HepG2 (cell line): ENCODE results near the gene ADAMTS17. TPM values are rescaled to one million over a fixed set of nuclear protein-coding genes. Genes with fewer than 3 reads are reported as not detected.

Experiments
- ATAC-seq: fragments of 200-7000 bp; cut with Tn5 transposase; 3 replicates; pipeline ENCODE4 v1.9.1; 2020; ENCODE audit warnings: mild to moderate bottlenecking, moderate library complexity
- BruUV-seq: library from RNA; stranded (reverse); fragments of 400-500 nt; replicated peaks from 2 replicates; lab custom pipeline; 2021; lab: Mats Ljungman, UMichigan
- CTCF ChIA-PET: fragments of 300-600 bp; formaldehyde crosslinking; extraction: SDS; loops from one replicate; lab custom pipeline; 2021; ENCODE audit warnings: low total read pairs, inconsistent platforms, low intra/inter-chr PET ratio; lab: Yijun Ruan, JAX
- POLR2A ChIA-PET: fragments of 350-600 bp; sonication (Branson Sonifier 250); formaldehyde crosslinking; loops from one replicate; lab custom pipeline; 2020; ENCODE audit warnings: antibody characterized with exemption, inconsistent platforms; lab: Yijun Ruan, JAX
- DNase-seq: peaks from one replicate; pipeline ENCODE4 v3.0.0-alpha.2; 2015; ENCODE audit warnings: low spot score
- FAIRE-seq: peaks from 3 replicates; lab custom pipeline; 2011; peaks lifted over from hg19 to GRCh38; lab: Jason Lieb, UNC
- H2AFZ ChIP-seq: one replicate; pipeline ENCODE4 v1.6.1; 2011; ENCODE audit warnings: low read length, inconsistent platforms
- H3K27ac ChIP-seq: fragments of 300-600 bp; 3 replicates; pipeline ENCODE4 v1.8.0; 2011; ENCODE audit warnings: mixed run types, mild to moderate bottlenecking, mixed read lengths, low read length, inconsistent platforms; ENCODE audit not compliant: insufficient read depth; ENCODE audit errors: extremely low read length
- H3K27me3 ChIP-seq, 2 experiments: fragments of 200-600 bp in 1 of 2; 2 replicates in 1 of 2; 3 replicates in 1 of 2; pipeline versions ENCODE4 v1.6.0 to v1.8.0; 2011; ENCODE audit warnings: low read length in 2 of 2, mild to moderate bottlenecking in 2 of 2, moderate library complexity in 2 of 2, inconsistent platforms in 1 of 2; ENCODE audit not compliant: insufficient read depth in 2 of 2, control insufficient read depth in 1 of 2
- H3K36me3 ChIP-seq, 2 experiments: fragments of 200-600 bp in 1 of 2; replicated peaks in 1 of 2; 2 replicates in 1 of 2; 3 replicates in 1 of 2; pipeline versions ENCODE4 v1.5.1 to v1.8.0; 2011; ENCODE audit warnings: low read length in 2 of 2, inconsistent platforms in 1 of 2; ENCODE audit not compliant: insufficient read depth in 2 of 2, control insufficient read depth in 1 of 2
- H3K4me1 ChIP-seq: 2 replicates; pipeline ENCODE4 v1.5.1; 2012; ENCODE audit warnings: low read length, inconsistent platforms; ENCODE audit not compliant: insufficient read depth
- H3K4me2 ChIP-seq: 2 replicates; pipeline ENCODE4 v1.6.0; 2011; ENCODE audit warnings: low read depth, low read length, inconsistent platforms
- H3K4me3 ChIP-seq, 3 experiments: fragments of 200-600 bp in 1 of 3; sonication (generic), shearing (Covaris generic) in 1 of 3; replicated peaks in 1 of 3; 2 replicates each; pipeline ENCODE4 v1.5.1; 2011 to 2016; ENCODE audit warnings: low read length in 3 of 3, inconsistent platforms in 2 of 3, low read depth in 2 of 3, mild to moderate bottlenecking in 2 of 3, control low read depth in 1 of 3, mixed read lengths in 1 of 3; ENCODE audit not compliant: insufficient read depth in 1 of 3
- H3K79me2 ChIP-seq: one replicate; pipeline ENCODE4 v1.6.1; 2011; ENCODE audit warnings: low read length, inconsistent platforms; ENCODE audit not compliant: insufficient read depth
- H3K9ac ChIP-seq: 2 replicates; pipeline ENCODE4 v1.6.0; 2011; ENCODE audit warnings: mild to moderate bottlenecking, low read depth, low read length, inconsistent platforms; ENCODE audit not compliant: insufficient read depth
- H3K9me3 ChIP-seq: 2 replicates; pipeline ENCODE4 v1.5.1; 2012; ENCODE audit warnings: mild to moderate bottlenecking, low read length
- H4K20me1 ChIP-seq: 2 replicates; pipeline ENCODE4 v1.6.0; 2011; ENCODE audit warnings: inconsistent platforms, mild to moderate bottlenecking, low read length, moderate library complexity; ENCODE audit not compliant: insufficient read depth
- ASH2L ChIP-seq: fragments of 300-600, 200-600 bp; sonication (generic); IDR thresholded peaks from 2 replicates; pipeline ENCODE4 v1.7.0; 2017; ENCODE audit warnings: low read depth, mild to moderate bottlenecking, moderate library complexity, mixed read lengths, low read length; ENCODE audit not compliant: insufficient read length
- KLF9 ChIP-seq: IDR thresholded peaks from 2 replicates; pipeline ENCODE4 v1.6.1; 2016; ENCODE audit warnings: low read depth
- MLXIP ChIP-seq: sonication (generic); formaldehyde crosslinking; IDR thresholded peaks from 2 replicates; pipeline ENCODE4 v1.9.0; 2021; ENCODE audit warnings: missing genetic modification reagents, borderline replicate concordance
- NFE2L1 ChIP-seq: sonication (generic); formaldehyde crosslinking; IDR thresholded peaks from 2 replicates; pipeline ENCODE4 v1.4.0; 2020; ENCODE audit warnings: missing genetic modification reagents, mild to moderate bottlenecking, borderline replicate concordance
- PAX8 ChIP-seq: sonication (generic); formaldehyde crosslinking; IDR thresholded peaks from 2 replicates; pipeline ENCODE4 v1.8.0; 2022; ENCODE audit warnings: mild to moderate bottlenecking, missing genetic modification reagents, borderline replicate concordance
- PCBP2 ChIP-seq: fragments of 200-400 bp; formaldehyde crosslinking; optimal IDR thresholded peaks from 2 replicates; pipeline ENCODE3; 2018; ENCODE audit warnings: low read length, low read depth; ENCODE audit not compliant: poor library complexity, severe bottlenecking
- SNAPC4 ChIP-seq: sonication (generic); formaldehyde crosslinking; IDR thresholded peaks from 2 replicates; pipeline ENCODE4 v1.4.0; 2020; ENCODE audit warnings: mild to moderate bottlenecking, missing genetic modification reagents
- ZBTB20 ChIP-seq: sonication (generic); formaldehyde crosslinking; IDR thresholded peaks from 2 replicates; pipeline ENCODE4 v1.8.1; 2023; ENCODE audit warnings: missing genetic modification reagents, low read depth, mild to moderate bottlenecking, borderline replicate concordance
- ZNF230 ChIP-seq: sonication (generic); formaldehyde crosslinking; IDR thresholded peaks from 2 replicates; pipeline ENCODE4 v1.4.0; 2020; ENCODE audit warnings: mild to moderate bottlenecking, missing genetic modification reagents
- ZNF512 ChIP-seq: sonication (generic); formaldehyde crosslinking; IDR thresholded peaks from 2 replicates; pipeline ENCODE4 v1.4.0; 2020; ENCODE audit warnings: mild to moderate bottlenecking, missing genetic modification reagents
- ZSCAN29 ChIP-seq: sonication (generic); formaldehyde crosslinking; conservative IDR thresholded peaks from 2 replicates; pipeline ENCODE4 v1.4.0; 2020; ENCODE audit warnings: mild to moderate bottlenecking, missing genetic modification reagents
- ZUFSP ChIP-seq: sonication (generic); formaldehyde crosslinking; IDR thresholded peaks from 2 replicates; pipeline ENCODE4 v1.9.0; 2021; ENCODE audit warnings: missing genetic modification reagents, mild to moderate bottlenecking, borderline replicate concordance
- WGBS: methylation state at CpG from one replicate; pipeline ENCODE4 v1.1.6; 2017; ENCODE audit warnings: low lambda C conversion rate; 5-methylcytosine and 5-hydroxymethylcytosine counted together
- in situ Hi-C: cut with HindIII; loops from 2 replicates; pipeline ENCODE4 v1.10.0; 2017; ENCODE audit warnings: low pct_unique_long_range_greater_than_20kb; ENCODE audit not compliant: extremely low pct_ligation_motif_present
- intact Hi-C: fragments of 100-400 bp; cut with micrococcal nuclease; formaldehyde crosslinking; loops from one replicate; pipeline ENCODE4 v1.10.0; 2022; ENCODE audit not compliant: unreplicated experiment
- polyA plus RNA-seq, 8 experiments: library from polyadenylated mRNA; depleted of rRNA in 3 of 8; stranded (reverse) in 7 of 8; unstranded in 1 of 8; fragments of >200 nt; fragmentation: Illumina TruSeq in 4 of 8; extraction: Trizol in 4 of 8; gene quantifications; 2 replicates each; pipeline versions ENCODE4 v1.2.1 to v1.2.3, GENCODE V29; 2011 to 2016; ENCODE audit warnings: low read depth in 4 of 8, missing spikeins in 1 of 8, mixed read lengths in 1 of 8; ENCODE audit not compliant: insufficient read depth in 1 of 8
- total RNA-seq, 5 experiments: library from RNA; depleted of rRNA; stranded (reverse); fragments of >200 nt; fragmentation: Illumina TruSeq; extraction: Trizol; gene quantifications; 2 replicates each; pipeline ENCODE4 v1.2.3, GENCODE V29; 2016; ENCODE audit warnings: low read depth in 1 of 5

Gene ADAMTS17
- total and polyA plus RNA-seq, 2 of the 13 experiments (the other 11 are each of a cell fraction or from before 2014, with no cell fraction given), result 0.02 to 0.04 TPM

GRCh38 chr15:100030586-100031229 is 311.1 kb downstream of the ADAMTS17 start:
- H3K79me2 ChIP-seq, result no peaks in the 10 kb centered on the region
- in situ Hi-C loops (no loop called here), intact Hi-C loops (no loop called here)
- ATAC-seq, result no peak
- no peak overlapping the region for H3K4me3 ChIP-seq
- no TSS peak for BruUV-seq
- no peak overlapping the region for H2AFZ ChIP-seq
- no peaks in the 10 kb centered on the region for H3K36me3 ChIP-seq
- H4K20me1 ChIP-seq, result no peaks in the 10 kb centered on the region
- no peak overlapping the region for H3K4me2 ChIP-seq
- peaks cover 12% of the 10 kb centered on the region for H3K9me3 ChIP-seq
- POLR2A ChIA-PET, result no interaction called here
- H3K27ac ChIP-seq, result no peak overlapping the region
- FAIRE-seq, result no peak
- 60% methylated on average over 8 of the region's 9 CpGs for WGBS
- no peak overlapping the region for H3K9ac ChIP-seq
- no peaks in the 10 kb centered on the region for H3K4me1 ChIP-seq
- CTCF ChIA-PET, result no interaction called here
- DNase-seq, result no peak
- H3K27me3 ChIP-seq, result peaks cover 0 to 2% of the 10 kb centered on the region in 2 experiments; a peak in 3 of 5 replicates
- TF ChIP-seq ZSCAN29 (CRISPR knock-in tag), result no peak
- TF ChIP-seq PCBP2, result no peak
- TF ChIP-seq PAX8 (CRISPR knock-in tag), result no peak
- no peak for TF ChIP-seq ZUFSP (CRISPR knock-in tag)
- TF ChIP-seq KLF9 (CRISPR knock-in tag), result no peak
- TF ChIP-seq NFE2L1 (CRISPR knock-in tag), result no peak
- TF ChIP-seq ASH2L, result no peak
- TF ChIP-seq ZBTB20, result no peak
- no peak for TF ChIP-seq ZNF512
- no peak for TF ChIP-seq ZNF230 (CRISPR knock-in tag)
- TF ChIP-seq SNAPC4 (CRISPR knock-in tag), result no peak
- no peak for TF ChIP-seq MLXIP (CRISPR knock-in tag)
